NCI-H446 (cell line): ENCODE measurements around the gene SMG5.

ENCODE experiments used
- DNase-seq, 2 experiments: peaks; one replicate each; lab custom pipeline; 2025; lab: John Stamatoyannopoulos, UW

SMG5 gene

GRCh38 chr1:156212130-156212529 is 70.5 kb downstream of the SMG5 start:
- no peak for DNase-seq

DNA sequence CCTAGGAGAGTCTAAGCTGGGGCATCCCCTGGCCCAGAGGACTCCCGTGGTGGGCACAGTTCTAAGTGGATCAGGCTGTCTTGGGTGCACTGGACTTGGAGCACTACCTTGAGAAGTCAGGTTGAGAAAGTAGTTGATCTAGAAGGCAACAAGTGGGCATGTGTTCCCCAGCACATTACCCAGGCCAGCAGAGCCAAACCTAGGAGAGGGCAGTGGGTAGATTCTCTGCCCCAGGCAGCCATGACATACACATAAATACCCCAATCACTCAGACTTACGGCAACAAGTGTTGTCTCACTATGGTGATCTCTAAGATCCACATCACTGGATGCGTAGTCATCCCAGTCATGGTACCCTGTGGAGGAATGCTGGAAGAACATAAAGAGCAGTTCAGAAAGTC is 71.4 kb downstream of the SMG5 start:
- no peak for DNase-seq

- no peak for DNase-seq
These were observed 77.9 kb downstream of the SMG5 start for GRCh38 chr1:156204686-156205085.

GRCh38 chr1:156203331-156203730 is 79.3 kb downstream of the SMG5 start:
- no peak for DNase-seq

DNA sequence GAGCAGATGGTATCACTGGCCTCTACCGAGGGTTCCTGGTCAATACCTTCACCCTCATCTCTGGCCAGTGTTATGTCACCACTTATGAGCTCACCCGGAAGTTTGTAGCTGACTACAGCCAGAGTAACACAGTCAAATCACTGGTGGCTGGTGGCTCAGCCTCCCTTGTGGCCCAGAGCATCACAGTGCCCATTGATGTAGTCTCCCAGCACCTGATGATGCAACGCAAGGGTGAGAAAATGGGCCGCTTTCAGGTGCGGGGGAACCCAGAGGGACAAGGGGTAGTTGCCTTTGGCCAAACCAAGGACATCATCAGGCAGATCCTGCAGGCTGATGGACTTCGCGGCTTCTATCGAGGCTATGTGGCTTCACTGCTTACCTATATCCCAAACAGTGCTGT is 82.6 kb downstream of the SMG5 start:
- no peak for DNase-seq
